Stimulated activated CD4-positive, alpha-beta T cell treated with anti-CD3 and anti-CD28 coated beads, Interleukin-1b, Interleukin-23, amount 100 ng/mL, for 4 hours (primary cell): ENCODE data around the gene DBNDD2.

ENCODE experiments used
- DNase-seq, 2 donors: peaks; one replicate each; pipeline ENCODE4 v3.0.0-alpha.2; 2020; ENCODE audit warnings: low read depth in 2 of 2

DBNDD2 gene

GRCh38 chr20:45449528-45449927 lies 41.4 kb downstream of the DBNDD2 start:
- no peak for DNase-seq

GRCh38 chr20:45450097-45450818 lies 42.2 kb downstream of the DBNDD2 start:
- DNase-seq, result peak in 1 of 2 donors; percentile 15

- DNase-seq, result no peak
Measured at GRCh38 chr20:45452238-45452637, 44.1 kb downstream of the DBNDD2 start.

- DNase-seq, result no peak
Measured at GRCh38 chr20:45452772-45453691, 44.9 kb downstream of the DBNDD2 start.

- DNase-seq, result no peak
Measured at GRCh38 chr20:45456632-45457031, 48.5 kb downstream of the DBNDD2 start.

- no peak for DNase-seq
Measured at GRCh38 chr20:45459606-45460005, 51.5 kb downstream of the DBNDD2 start.
